ENCODE measurements around the gene TMEM269. TPM values are rescaled to one million over a fixed set of nuclear protein-coding genes. Genes with fewer than 3 reads are reported as not detected.

Gene TMEM269
- total RNA-seq, 4 donors from 2014 or later: 0.12 TPM; not detected in 3

- Histone ChIP-seq H3K4me3 (no peak overlapping the region), H3K4me1 (peaks cover 0 to 34% (median 0%) of the 10 kb centered on the region in 3 donors), H3K27ac (no peak overlapping the region), H3K9me3 (peaks cover 0 to 7% (median 0%) of the 10 kb centered on the region in 3 donors), H3K36me3 (peaks cover 0 to 37% of the 10 kb centered on the region in 2 donors), H3K27me3 (no peaks in the 10 kb centered on the region)
- WGBS, 2 donors (ENCODE audit: low coverage in 1 of 2): 80 to 100% methylated on average over 1 to 3 of the region's 5 CpGs
- TF ChIP-seq, protein P1, sequence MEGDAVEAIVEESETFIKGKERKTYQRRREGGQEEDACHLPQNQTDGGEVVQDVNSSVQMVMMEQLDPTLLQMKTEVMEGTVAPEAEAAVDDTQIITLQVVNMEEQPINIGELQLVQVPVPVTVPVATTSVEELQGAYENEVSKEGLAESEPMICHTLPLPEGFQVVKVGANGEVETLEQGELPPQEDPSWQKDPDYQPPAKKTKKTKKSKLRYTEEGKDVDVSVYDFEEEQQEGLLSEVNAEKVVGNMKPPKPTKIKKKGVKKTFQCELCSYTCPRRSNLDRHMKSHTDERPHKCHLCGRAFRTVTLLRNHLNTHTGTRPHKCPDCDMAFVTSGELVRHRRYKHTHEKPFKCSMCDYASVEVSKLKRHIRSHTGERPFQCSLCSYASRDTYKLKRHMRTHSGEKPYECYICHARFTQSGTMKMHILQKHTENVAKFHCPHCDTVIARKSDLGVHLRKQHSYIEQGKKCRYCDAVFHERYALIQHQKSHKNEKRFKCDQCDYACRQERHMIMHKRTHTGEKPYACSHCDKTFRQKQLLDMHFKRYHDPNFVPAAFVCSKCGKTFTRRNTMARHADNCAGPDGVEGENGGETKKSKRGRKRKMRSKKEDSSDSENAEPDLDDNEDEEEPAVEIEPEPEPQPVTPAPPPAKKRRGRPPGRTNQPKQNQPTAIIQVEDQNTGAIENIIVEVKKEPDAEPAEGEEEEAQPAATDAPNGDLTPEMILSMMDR (IDR thresholded peaks at IDR 0.05): no peak
- TF ChIP-seq POLR2AphosphoS5 (IDR thresholded peaks at IDR 0.05) (no peak), EP300 (IDR thresholded peaks at IDR 0.05) (no peak), POLR2A (IDR thresholded peaks at IDR 0.05) (no peak)
- ATAC-seq: no peak
Measured at GRCh38 chr1:42849944-42850343, 65.2 kb downstream of the TMEM269 start.

Other genes starting within 250 kb of the TMEM269 start
- gene PPIH, start 126.6 kb upstream of the TMEM269 start, total RNA-seq: 10 to 100 TPM; 15.0 to 33.3 (median 21.0) TPM
- 100 to 1,000 TPM; 625 to 985 (median 777) TPM for gene YBX1, start 102.6 kb upstream of the TMEM269 start, total RNA-seq
- 1 to 10 TPM in 1 of 4 donors, not detected in 3; 1.5 TPM for gene CLDN19, start 44.8 kb upstream of the TMEM269 start, total RNA-seq
- 10 to 100 TPM; 21.7 to 27.4 (median 23.0) TPM for gene P3H1, start 18.0 kb upstream of the TMEM269 start, total RNA-seq
- 1 to 10 TPM; 4.0 to 8.8 (median 8.0) TPM for gene C1orf50, start 17.7 kb upstream of the TMEM269 start, total RNA-seq
- gene ERMAP, start 32.1 kb downstream of the TMEM269 start, total RNA-seq: 10 to 100 TPM in 2 of 4 donors, 1 to 10 TPM in 2; 9.4 to 14.6 (median 10.5) TPM
- gene SVBP, start 32.4 kb downstream of the TMEM269 start, total RNA-seq: 10 to 100 TPM; 21.3 to 36.5 (median 22.6) TPM
- 10 to 100 TPM; 11.2 to 22.4 (median 13.8) TPM for gene ZNF691, start 61.6 kb downstream of the TMEM269 start, total RNA-seq
- gene SLC2A1, start 173.9 kb downstream of the TMEM269 start, total RNA-seq: 100 to 1,000 TPM in 1 of 4 donors, 10 to 100 TPM in 3; 23.5 to 106 (median 45.9) TPM

Measured in gastroesophageal sphincter (tissue), 4 donors.